ENCODE measurements around the gene FASN.

Gene FASN

GRCh38 chr17:82110298-82110697 lies 12.3 kb upstream of the FASN start:
- Histone ChIP-seq H3K4me3 (ENCODE audit: low read depth, low read length) (no peak overlapping the region), H2AFZ (no peak overlapping the region), H3K27me3 (ENCODE audit: control insufficient read depth, insufficient read depth, low read length) (no peaks in the 10 kb centered on the region), H3K27ac (no peak overlapping the region), H3K4me1 (peaks cover 18% of the 10 kb centered on the region), H3K4me2 (ENCODE audit: low read length) (no peak overlapping the region), H3K36me3 (ENCODE audit: control insufficient read depth, insufficient read depth, low read length) (no peaks in the 10 kb centered on the region), H3K79me2 (no peaks in the 10 kb centered on the region), H3K9ac (no peak overlapping the region), H3K9me3 (ENCODE audit: control insufficient read depth, low read length) (no peaks in the 10 kb centered on the region)
- TF ChIP-seq CTCF (IDR thresholded peaks at IDR 0.05) = no peak

GRCh38 chr17:82108961-82109475 lies 11.0 kb upstream of the FASN start:
- no peak for TF ChIP-seq CTCF (IDR thresholded peaks at IDR 0.05)
- Histone ChIP-seq H3K27me3 (ENCODE audit: control insufficient read depth, insufficient read depth, low read length) (no peaks in the 10 kb centered on the region), H3K4me2 (ENCODE audit: low read length) (no peak overlapping the region), H3K4me3 (ENCODE audit: low read depth, low read length) (no peak overlapping the region), H3K36me3 (ENCODE audit: control insufficient read depth, insufficient read depth, low read length) (no peaks in the 10 kb centered on the region), H3K9ac (no peak overlapping the region), H2AFZ (no peak overlapping the region), H3K27ac (no peak overlapping the region), H3K9me3 (ENCODE audit: control insufficient read depth, low read length) (no peaks in the 10 kb centered on the region), H3K4me1 (peaks cover 21% of the 10 kb centered on the region), H3K79me2 (no peaks in the 10 kb centered on the region)

GRCh38 chr17:82108496-82108945 lies 10.5 kb upstream of the FASN start:
- TF ChIP-seq CTCF (IDR thresholded peaks at IDR 0.05) = no peak
- Histone ChIP-seq H3K27ac (no peak overlapping the region), H2AFZ (no peak overlapping the region), H3K36me3 (ENCODE audit: control insufficient read depth, insufficient read depth, low read length) (no peaks in the 10 kb centered on the region), H3K27me3 (ENCODE audit: control insufficient read depth, insufficient read depth, low read length) (no peaks in the 10 kb centered on the region), H3K9me3 (ENCODE audit: control insufficient read depth, low read length) (no peaks in the 10 kb centered on the region), H3K4me1 (peaks cover 26% of the 10 kb centered on the region), H3K9ac (no peak overlapping the region), H3K4me2 (ENCODE audit: low read length) (no peak overlapping the region), H3K4me3 (ENCODE audit: low read depth, low read length) (no peak overlapping the region), H3K79me2 (no peaks in the 10 kb centered on the region)

GRCh38 chr17:82108038-82108437 lies 10.0 kb upstream of the FASN start:
- Histone ChIP-seq H3K27me3 (ENCODE audit: control insufficient read depth, insufficient read depth, low read length) (no peaks in the 10 kb centered on the region), H3K79me2 (no peaks in the 10 kb centered on the region), H3K9ac (no peak overlapping the region), H3K4me1 (peaks cover 26% of the 10 kb centered on the region), H3K27ac (no peak overlapping the region), H3K4me3 (ENCODE audit: low read depth, low read length) (no peak overlapping the region), H2AFZ (no peak overlapping the region), H3K36me3 (ENCODE audit: control insufficient read depth, insufficient read depth, low read length) (no peaks in the 10 kb centered on the region), H3K9me3 (ENCODE audit: control insufficient read depth, low read length) (no peaks in the 10 kb centered on the region), H3K4me2 (ENCODE audit: low read length) (no peak overlapping the region)
- no peak for TF ChIP-seq CTCF (IDR thresholded peaks at IDR 0.05)

- Histone ChIP-seq H3K27me3 (ENCODE audit: control insufficient read depth, insufficient read depth, low read length) (no peaks in the 10 kb centered on the region), H3K4me3 (ENCODE audit: low read depth, low read length) (no peak overlapping the region), H3K4me2 (ENCODE audit: low read length) (no peak overlapping the region), H3K9ac (no peak overlapping the region), H2AFZ (no peak overlapping the region), H3K36me3 (ENCODE audit: control insufficient read depth, insufficient read depth, low read length) (no peaks in the 10 kb centered on the region), H3K9me3 (ENCODE audit: control insufficient read depth, low read length) (no peaks in the 10 kb centered on the region), H3K79me2 (no peaks in the 10 kb centered on the region), H3K4me1 (peaks cover 26% of the 10 kb centered on the region), H3K27ac (peak overlapping the region; percentile 88)
- no peak for TF ChIP-seq CTCF (IDR thresholded peaks at IDR 0.05)
These were observed 9.4 kb upstream of the FASN start for GRCh38 chr17:82107341-82107860.
